ENCODE data around the gene MAP4K2.
"Not testable (repeated sequence)": the region's sequence is repeated elsewhere in the genome, so short reads cannot be mapped to it uniquely, and the experiment has no call there.

Gene MAP4K2

GRCh38 chr11:64803158-64803845 lies at the start of gene MAP4K2:
MAP4K2 (minus strand) TSS chr11:64803214; CDS start chr11:64803149, 65 bp downstream.
- DNase-seq (ENCODE audit: low spot score): peak; percentile 88

DNA sequence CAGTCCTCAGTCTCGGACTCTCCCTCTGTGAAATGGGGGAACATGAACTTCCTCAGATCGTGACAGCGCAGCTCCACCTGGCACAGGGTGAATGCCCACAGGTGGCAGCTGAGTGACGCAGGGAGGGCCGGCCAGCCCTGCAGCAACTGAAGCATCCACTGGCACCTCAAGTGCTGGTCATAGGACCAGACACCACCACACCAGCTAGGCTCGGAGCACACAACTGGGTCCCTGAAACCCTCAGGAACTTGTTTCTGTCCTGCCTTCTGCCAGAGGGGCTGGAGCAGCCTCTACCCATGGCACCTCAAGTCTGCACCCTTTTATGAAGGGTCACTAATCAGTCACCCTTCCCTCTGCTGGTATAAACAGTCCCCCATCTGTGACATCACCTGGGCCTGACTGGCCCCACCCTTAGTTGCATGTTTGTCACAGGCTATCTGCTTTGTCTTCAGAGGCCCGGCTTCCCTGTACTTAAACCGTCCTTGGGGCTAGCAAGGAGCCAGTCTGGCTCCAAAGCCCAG lies 48.9 kb upstream of the MAP4K2 start:
- DNase-seq (ENCODE audit: low spot score): no peak

- DNase-seq (ENCODE audit: low spot score): no peak
Observed at GRCh38 chr11:64850979-64851567, 48.1 kb upstream of the MAP4K2 start.

DNA sequence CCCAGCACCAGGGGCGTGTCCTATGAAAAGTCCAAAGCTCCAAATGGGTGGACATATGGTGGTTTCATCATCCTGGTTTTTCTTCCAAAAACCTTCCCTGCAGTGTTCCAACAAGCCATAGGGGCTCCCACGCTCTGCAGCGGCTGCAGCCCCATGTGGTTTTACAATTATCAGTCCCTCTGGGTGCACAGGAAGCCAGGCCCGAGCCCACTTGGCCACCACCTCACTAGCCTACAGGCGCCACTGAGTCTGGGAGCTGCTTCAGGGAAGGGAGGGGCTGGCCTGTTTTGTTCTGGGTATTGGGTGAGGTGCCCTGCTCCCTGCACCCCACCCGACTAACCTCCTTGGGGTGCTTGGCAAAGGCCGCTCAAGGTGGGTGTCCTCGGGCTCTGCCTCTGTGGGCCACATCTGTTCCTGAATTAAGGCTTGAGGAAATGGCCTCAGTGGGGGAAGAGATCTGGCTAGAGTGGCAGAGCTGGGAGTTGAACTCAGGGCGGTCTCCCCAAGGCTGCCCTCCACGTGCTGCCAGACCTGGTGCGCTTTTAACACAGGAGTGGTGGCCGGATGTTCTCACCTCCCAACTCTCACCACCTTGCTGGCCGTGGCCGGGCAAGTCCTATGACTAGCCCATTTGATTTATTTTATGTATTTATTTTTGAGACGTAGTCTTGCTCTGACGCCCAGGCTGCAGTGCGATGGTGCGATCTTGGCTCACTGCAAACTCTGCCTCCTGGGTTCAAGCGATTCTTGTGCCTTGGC lies 46.8 kb upstream of the MAP4K2 start:
- no peak for DNase-seq (ENCODE audit: low spot score)

- peak; percentile 64 for DNase-seq (ENCODE audit: low spot score)
Observed at GRCh38 chr11:64848826-64849597, 46.0 kb upstream of the MAP4K2 start.

DNA sequence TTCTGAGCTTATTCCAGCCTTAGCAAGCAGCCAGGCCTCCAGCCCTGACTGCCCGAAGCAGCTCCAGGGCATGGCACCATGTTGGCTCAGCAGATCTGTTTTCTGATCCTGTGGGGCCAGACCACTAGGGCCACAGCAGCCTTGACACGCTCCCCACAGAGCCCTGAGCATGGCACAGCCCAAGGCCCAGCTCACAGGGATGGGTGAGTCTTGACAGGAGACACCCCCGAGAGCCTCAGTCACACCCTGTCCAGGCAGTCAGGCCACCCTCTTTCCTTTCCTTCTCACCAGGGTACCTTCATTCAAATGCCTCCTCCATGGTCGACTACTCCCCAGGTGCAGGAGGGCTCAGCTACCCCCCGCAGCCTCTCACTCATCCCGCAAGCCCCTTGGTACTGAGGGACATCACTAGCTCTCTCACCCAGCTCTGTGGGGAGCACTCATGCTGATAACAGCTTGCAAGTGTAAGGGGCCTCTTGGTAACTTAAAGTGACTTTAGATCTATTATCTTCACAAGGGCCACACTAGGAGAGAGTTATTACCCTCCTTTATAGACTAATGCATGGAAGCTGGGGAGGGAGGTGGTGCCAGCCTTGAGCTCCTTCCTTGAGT lies 45.3 kb upstream of the MAP4K2 start:
- no peak for DNase-seq (ENCODE audit: low spot score)

DNA sequence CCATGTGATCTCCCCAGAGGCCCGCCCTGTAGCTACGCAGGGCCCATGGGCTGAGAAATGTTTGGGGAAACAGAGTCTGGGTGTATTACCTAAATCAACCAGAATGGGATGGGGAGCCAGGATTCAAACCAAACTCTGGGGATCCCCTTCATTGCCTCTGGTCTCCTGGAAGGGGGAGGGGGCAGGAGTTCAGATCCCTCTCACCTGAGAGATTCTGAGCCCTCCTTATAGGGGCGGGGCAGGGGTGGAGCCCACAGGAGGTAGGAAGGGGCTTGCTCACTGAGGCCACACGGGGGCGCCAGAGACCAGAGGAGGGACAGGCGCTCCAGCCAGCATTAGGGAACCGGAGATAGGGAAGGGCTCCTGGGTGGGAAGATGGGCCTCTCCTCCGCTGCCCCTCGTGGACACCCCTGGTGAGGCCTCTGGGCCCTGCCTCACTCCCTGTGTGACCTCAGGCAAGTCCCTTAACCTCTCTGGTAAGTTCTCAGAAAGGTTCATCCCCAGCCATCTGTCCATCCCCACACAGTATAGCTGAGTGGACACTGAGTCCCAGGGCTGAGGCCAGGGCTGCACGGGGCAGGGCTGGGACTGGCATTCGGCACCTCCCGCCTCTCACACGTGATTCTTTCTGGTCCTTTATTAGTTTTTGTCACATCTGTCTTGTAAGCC lies 44.1 kb upstream of the MAP4K2 start:
- peak; percentile 95 for DNase-seq (ENCODE audit: low spot score)

GRCh38 chr11:64845776-64846129 lies 42.7 kb upstream of the MAP4K2 start:
- not testable (repeated sequence) for DNase-seq (ENCODE audit: low spot score)

- DNase-seq (ENCODE audit: low spot score): no peak
Observed at GRCh38 chr11:64845129-64845775, 42.2 kb upstream of the MAP4K2 start.

DNA sequence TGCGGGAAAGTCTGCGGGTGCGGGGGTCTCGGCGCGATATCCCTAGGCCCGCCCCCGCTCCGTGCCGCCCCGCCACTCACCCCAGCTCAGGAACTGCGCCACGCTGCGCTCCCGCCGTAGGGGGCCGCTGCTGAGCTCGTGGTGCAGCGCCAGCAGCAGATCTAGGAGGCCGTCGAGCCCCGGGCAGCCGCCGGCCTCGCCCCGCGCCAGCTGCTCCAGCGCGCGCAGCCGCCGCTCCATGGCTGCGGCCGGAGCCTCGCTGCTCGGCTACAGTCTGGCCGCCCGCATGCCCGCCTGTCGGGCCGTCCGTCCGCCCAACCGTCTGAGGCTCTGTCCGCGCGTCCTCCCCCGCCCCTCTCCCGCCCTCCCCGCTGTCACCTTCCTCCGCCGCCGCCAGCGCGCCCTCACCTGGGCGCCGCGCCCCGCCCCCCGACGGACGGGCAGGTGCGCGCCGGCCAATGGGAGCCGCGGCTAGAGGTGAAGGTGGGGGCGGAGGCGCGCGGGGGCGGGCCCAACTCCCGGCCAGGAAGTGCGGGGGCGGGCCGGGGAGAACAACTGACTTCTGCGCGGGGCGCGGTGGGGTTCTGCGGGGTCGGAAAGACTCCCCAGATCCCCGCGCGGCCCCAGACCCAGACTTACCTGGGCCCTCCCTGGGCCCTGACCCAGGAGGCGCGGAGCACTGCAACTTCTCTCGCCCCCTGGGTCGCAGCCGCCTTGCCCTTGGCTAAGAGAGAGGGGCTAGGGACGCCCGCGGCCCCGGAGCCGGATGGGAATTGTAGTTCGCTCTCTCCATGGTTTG lies 41.5 kb upstream of the MAP4K2 start, which contains the start of gene CDC42BPG:
Gene CDC42BPG, minus strand, starts transcription at position 324 of the 799 bp plus-strand sequence. Its CDS starts 84 bp downstream, at position 240.
- DNase-seq (ENCODE audit: low spot score): peak; percentile 76

- no peak for DNase-seq (ENCODE audit: low spot score)
Observed at GRCh38 chr11:64843686-64844329, 40.8 kb upstream of the MAP4K2 start.

- DNase-seq (ENCODE audit: low spot score): peak; percentile 68
Observed at GRCh38 chr11:64842851-64843685, 40.1 kb upstream of the MAP4K2 start.

DNA sequence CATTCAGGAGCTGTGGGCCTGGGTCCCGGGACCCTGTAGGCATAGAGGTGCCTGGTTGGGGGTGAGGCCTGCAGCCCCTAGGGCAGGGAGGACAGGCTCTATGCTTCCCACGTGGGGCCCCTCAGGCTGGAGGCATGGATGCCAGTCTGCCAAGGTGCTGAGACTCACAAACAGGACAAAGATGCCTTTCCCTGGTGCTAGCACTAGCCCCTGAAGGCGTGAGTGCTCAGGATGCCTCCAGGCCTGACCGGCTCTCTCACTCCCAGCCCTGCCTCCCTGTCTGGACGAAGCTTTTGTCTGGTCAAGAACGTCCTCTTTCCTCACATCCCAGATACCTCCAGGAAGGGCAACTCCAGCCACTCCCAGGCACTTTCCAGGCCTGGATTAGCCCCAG lies 39.3 kb upstream of the MAP4K2 start:
- DNase-seq (ENCODE audit: low spot score): no peak

DNA sequence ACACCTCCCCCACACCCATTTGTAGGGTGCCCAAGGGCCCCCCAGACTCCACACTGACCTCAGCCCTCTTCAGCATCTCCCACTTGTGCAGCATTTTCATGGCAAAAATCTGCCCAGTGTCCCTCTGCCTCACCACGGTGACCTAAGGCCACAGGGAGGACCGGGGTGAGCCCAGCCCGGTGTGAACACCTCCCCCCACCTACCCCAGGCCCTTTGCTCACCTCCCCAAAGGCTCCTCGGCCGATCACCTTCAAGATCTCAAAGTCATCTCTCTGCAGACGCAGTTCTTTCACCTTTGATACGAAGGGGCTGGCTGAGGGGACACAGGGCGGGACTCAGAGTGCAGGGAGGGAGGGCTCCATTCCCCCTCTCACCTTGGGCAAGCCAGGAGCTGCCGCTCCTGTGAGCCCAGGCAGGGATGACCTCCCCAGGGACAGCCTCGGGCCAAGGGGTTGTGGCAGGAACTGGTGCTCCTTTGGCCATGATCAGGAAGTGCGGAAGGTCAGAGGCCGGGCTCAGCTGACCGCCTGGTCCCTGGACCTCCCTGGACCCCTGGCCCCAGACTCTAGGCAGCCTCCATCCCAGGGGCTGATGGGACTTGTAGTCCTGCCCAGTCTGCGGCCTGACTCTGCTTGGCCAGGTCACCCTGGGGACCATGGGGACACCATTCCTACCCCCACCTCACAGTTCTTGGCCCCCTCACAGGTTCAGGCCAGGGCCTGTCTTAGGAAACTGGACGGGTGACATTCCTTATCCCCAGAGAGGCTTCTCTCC lies 38.8 kb upstream of the MAP4K2 start:
- DNase-seq (ENCODE audit: low spot score): peak; percentile 75

DNA sequence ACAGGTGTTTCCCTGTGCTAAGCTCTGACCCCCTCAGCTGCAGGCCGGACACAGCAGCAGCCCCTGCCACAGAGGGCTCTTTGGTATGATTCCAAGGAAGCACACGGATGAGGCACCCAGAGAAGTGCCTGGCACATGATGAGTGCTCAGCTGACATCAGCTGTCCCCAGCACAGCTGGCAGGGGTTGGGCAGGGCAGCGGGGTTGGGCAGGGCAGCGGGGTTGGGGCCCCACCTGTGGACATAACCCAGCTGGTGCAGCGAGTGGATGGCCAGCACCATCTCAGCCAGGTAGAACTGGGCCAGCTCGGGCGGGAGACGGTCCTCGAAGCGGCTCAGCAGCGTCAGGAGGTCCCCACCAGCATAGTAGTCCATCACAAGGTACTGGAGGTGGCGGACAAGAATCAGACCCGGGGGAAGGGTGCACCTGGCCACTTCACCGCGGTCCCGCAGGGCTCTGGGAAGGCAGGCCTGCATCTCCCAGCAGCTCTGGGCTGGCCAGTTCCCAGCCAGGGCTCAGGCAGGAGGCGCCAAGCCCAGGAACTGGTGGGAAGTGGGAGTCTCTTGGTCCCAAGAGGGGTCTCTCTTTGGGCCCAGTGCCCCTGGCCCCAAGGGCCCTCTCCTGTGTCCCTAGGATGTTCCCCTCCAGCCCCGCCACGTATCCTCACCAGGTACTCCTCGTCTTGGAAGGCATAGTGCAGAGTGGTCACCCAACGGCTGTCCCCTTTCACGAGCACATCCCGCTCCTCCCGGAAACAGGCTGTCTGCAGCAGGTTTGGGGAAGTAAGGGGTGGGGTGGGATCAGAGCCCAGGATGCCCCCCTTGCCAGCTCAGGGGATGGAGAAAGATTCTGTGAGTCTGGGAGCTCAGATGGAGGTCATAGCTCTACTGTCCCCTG lies 37.1 kb upstream of the MAP4K2 start:
- no peak for DNase-seq (ENCODE audit: low spot score)

GRCh38 chr11:64839335-64839734 lies 36.3 kb upstream of the MAP4K2 start:
- DNase-seq (ENCODE audit: low spot score): no peak
